GM18508 (cell line): ENCODE results near the gene HNRNPA3.
"Not testable (repeated sequence)": the region's sequence is repeated elsewhere in the genome, so short reads cannot be mapped to it uniquely, and the experiment has no call there.

Experiments
- ATAC-seq: cut with Tn5 transposase; IDR thresholded peaks from one replicate; pipeline ENCODE4 v1.9.1; 2021; ENCODE audit warnings: moderate number of reproducible peaks; ENCODE audit not compliant: insufficient read depth, unreplicated experiment

HNRNPA3 gene

GRCh38 chr2:177252808-177253531 is 40.4 kb downstream of the HNRNPA3 start:
- no peak for ATAC-seq

GRCh38 chr2:177253704-177254103 is 41.1 kb downstream of the HNRNPA3 start:
- no peak for ATAC-seq

DNA sequence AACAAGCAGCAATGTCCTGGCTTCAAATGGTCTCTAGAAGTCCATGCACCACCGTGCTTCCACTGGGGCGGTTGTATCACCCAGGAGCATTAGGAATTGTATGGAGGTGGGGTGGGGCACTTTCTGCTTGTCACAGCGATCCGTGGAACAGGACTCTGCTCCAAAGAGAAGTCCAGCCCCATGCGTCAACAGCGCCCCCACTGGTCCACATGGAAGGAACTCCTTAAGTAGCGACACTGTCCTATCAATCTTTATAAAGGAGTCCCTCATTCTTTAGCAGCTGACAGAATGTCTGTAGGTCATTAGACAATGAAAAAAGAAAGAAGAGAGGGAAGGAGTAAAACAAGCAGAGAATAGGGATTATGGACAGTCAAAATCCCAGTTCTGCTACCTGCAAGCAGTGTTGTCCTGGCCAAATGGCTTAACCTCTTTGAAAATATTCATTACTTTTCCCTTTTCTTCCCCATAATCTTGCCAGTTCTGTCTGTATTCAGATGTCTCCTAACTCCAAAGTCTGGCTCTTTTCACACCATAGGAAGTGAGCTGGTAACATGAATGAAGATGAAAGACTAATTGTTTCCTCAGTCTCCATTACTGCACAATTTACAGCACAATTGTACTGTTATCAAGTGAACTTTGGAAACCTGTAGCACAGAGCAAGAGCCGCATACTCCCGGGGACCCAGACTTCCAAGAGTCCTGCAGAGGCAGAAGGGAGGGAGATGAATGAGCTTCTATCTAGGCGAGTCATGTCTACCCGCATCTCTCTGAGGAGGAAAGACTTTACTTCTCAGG is 42.0 kb downstream of the HNRNPA3 start:
- no peak for ATAC-seq

GRCh38 chr2:177255227-177255601 is 42.6 kb downstream of the HNRNPA3 start:
- ATAC-seq = no peak

GRCh38 chr2:177256026-177256425 is 43.4 kb downstream of the HNRNPA3 start:
- ATAC-seq = no peak

DNA sequence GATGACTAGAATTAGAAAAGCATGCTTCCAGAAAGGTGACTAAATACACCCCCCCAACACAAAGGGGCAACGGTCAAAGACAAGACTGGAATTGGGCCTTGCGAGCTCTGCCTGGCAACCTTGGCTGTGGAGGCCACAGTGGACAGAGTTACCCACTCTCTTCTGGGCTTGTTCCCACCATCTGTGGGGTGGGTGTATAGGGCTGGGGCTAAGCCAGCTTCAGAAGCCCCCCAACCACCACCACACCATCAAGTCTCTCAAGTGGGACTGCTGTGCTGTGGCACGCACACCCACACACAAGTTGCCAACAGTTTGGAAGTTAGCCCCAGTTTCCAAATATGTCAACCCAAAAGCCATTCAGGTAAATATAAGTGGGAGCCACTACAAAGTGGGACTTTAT is 44.1 kb downstream of the HNRNPA3 start:
- no peak for ATAC-seq

- ATAC-seq = no peak
Observed at GRCh38 chr2:177257471-177257870, 44.9 kb downstream of the HNRNPA3 start.

DNA sequence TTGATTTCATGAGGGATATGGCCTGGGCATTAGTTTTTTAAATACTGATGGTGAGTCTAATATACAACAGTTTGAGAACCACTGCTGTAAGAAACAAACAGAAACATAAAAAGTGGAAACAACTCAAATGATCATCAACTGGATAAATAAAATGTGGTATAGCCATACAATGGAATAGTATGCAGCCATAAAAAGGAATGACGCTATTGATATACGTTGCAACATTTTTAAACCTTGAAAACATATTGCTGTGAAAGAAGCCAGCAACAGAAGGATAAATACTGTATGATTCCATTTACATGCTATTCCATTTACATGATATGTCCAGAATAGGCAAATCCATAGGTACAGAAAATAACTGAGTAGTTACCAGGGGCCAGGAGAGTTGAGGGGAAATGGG is 45.5 kb downstream of the HNRNPA3 start:
- ATAC-seq = no peak

DNA sequence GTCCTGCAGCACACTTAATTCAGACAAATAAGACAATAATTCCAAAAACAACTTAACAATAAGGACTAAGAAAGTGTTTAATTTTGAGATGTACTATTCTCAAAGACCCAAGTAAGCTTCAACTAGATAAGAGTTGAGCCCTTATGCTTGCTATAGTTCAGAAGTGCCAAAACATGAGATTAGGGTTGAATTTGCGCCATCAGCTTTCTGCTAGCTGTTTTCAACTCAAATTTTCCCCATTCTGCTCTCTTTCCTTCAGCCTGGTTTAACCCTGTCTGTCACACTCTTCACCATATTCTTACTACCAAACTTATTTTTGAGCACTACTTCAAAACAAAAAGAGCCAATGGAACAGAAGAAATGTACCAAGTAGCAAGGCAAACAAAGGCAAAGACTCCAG is 47.8 kb downstream of the HNRNPA3 start:
- ATAC-seq = no peak

- ATAC-seq = no peak
Observed at GRCh38 chr2:177261116-177262060, 48.8 kb downstream of the HNRNPA3 start.

GRCh38 chr2:177262092-177262491 is 49.5 kb downstream of the HNRNPA3 start:
- ATAC-seq = no peak

- no peak for ATAC-seq
Observed at GRCh38 chr2:177262958-177263450, 50.4 kb downstream of the HNRNPA3 start.

- ATAC-seq = peak; percentile 37
Observed at GRCh38 chr2:177263451-177264208, 51.0 kb downstream of the HNRNPA3 start.

GRCh38 chr2:177264209-177264692 is 51.7 kb downstream of the HNRNPA3 start:
- ATAC-seq = peak; percentile 3

- peak; percentile 31 for ATAC-seq
Observed at GRCh38 chr2:177264693-177265587, 52.3 kb downstream of the HNRNPA3 start, which contains the start of gene NFE2L2. TSS of gene NFE2L2 (minus strand) at chr2:177264727. CDS start at chr2:177264576, 151 bp downstream.

DNA sequence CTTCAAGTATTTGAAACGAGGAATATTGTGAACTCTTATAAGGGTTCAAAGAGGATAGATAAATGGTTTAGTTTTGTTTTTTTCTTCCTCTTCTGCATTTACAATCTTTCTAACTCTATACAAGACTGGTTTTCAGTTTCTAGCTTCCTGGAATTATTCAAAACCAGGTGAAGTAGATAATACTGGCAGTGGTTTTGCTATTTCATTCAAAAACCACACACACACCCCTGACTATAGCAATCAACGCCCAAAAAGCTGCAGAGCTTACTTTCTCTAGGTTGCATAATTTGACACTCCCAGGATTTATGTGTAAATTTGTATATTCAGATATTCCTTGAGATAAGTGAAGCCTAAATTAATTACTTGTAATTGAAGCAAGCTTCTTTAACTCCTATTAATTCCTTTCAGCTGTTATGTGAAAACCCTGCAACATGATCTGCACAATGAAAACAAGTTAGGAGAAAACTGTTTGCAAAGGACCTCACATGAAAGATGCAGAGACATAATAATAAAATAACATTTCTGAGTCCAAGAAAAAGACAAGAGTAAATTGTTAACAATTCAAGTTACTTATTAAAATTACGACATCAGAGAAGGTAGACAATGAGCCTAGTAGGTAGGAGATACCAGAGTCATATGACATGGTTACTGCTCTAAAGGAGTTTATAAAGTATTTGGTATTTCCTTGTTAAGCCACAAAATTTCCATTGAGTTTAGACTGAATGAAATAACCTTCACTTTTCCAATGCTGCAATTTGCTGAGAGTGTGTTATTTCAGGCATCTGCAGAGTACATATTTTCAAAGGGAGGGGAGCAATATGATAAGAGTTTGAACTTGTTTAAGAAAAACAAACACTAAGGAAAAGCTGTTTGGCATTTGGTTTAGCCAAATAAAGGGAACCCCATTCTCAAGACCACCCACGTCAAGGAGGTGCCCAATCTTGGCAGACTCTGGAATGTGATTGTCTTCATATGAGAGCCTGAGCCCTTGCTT is 53.5 kb downstream of the HNRNPA3 start:
- ATAC-seq = no peak

DNA sequence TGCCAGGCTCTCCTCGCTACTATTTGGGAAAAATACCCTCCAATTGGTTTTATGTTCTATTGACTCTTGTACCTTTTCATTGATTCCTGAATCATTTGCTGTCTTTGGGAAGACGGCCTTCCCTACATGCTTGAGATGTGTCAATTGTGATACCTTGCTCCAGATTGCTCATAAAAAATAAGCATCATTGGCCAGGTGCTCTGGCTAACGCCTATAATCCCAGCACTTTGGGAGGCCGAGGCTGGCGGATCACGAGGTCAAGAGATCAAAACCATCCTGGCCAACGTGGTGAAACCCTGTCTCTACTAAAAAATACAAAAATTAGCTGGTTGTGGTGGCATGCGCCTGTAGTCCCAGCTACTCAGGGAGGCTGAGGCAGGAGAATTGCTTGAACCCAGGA is 54.4 kb downstream of the HNRNPA3 start:
- ATAC-seq = not testable (repeated sequence)
